SK-N-SH (cell line): ENCODE measurements around the gene IRF1. TPM values are rescaled to one million over a fixed set of nuclear protein-coding genes. Genes with fewer than 3 reads are reported as not detected.

Experiments used
- CTCF ChIA-PET: fragments of 300-600, 350-600 bp; formaldehyde crosslinking; extraction: SDS; loops from one replicate; lab custom pipeline; 2021; lab: Yijun Ruan, JAX
- POLR2A ChIA-PET: fragments of 350-600 bp; sonication (Branson Sonifier 250); formaldehyde crosslinking; extraction: SDS; loops from one replicate; lab custom pipeline; 2020; ENCODE audit warnings: antibody characterized with exemption, inconsistent platforms; lab: Yijun Ruan, JAX
- DNase-seq: peaks from one replicate; pipeline ENCODE4 v3.0.0; 2012
- H2AFZ ChIP-seq: fragments of 200-600 bp; sonication (generic); 2 replicates; pipeline ENCODE4 v1.8.1; 2016; ENCODE audit warnings: antibody characterized with exemption, mild to moderate bottlenecking, low read depth
- H3F3A ChIP-seq: fragments of 200-600 bp; sonication (generic); replicated peaks from 2 replicates; pipeline ENCODE3; 2016; ENCODE audit warnings: antibody characterized with exemption, mild to moderate bottlenecking; ENCODE audit not compliant: insufficient read depth
- H3K27ac ChIP-seq, 2 experiments: fragments of 200-500 bp in 1 of 2; fragments of 200-600 bp in 1 of 2; sonication (Bioruptor generic) in 1 of 2; sonication (generic), shearing (Covaris generic) in 1 of 2; 2 replicates each; pipeline versions ENCODE4 v1.5.1 to v1.6.1; 2014 to 2016; ENCODE audit warnings: low read depth in 2 of 2, inconsistent platforms in 1 of 2, low read length in 1 of 2, mild to moderate bottlenecking in 1 of 2, mixed read lengths in 1 of 2
- H3K27me3 ChIP-seq: fragments of 200-600 bp; sonication (generic), shearing (Covaris generic); 2 replicates; pipeline ENCODE4 v1.6.1; 2016; ENCODE audit warnings: mixed run types; ENCODE audit not compliant: insufficient read depth
- H3K36me3 ChIP-seq, 2 experiments: fragments of 200-500 bp in 1 of 2; fragments of 200-600 bp in 1 of 2; sonication (Bioruptor generic) in 1 of 2; sonication (generic) in 1 of 2; replicated peaks in 1 of 2; 2 replicates each; pipeline versions ENCODE3 to v1.5.1; 2014 to 2016; ENCODE audit warnings: low read length in 1 of 2, mild to moderate bottlenecking in 1 of 2; ENCODE audit not compliant: insufficient read depth in 2 of 2, control insufficient read depth in 1 of 2
- H3K4me1 ChIP-seq, 2 experiments: fragments of 200-500 bp in 1 of 2; fragments of 200-600 bp in 1 of 2; sonication (Bioruptor generic) in 1 of 2; sonication (generic), shearing (Covaris generic) in 1 of 2; 2 replicates each; pipeline versions ENCODE4 v1.5.1 to v1.6.1; 2014 to 2016; ENCODE audit warnings: low read depth in 1 of 2, low read length in 1 of 2, mixed run types in 1 of 2; ENCODE audit not compliant: insufficient read depth in 2 of 2, control insufficient read depth in 1 of 2
- H3K4me2 ChIP-seq: fragments of 200-600 bp; sonication (generic), shearing (Covaris generic); 2 replicates; pipeline ENCODE4 v1.6.1; 2017; ENCODE audit warnings: mixed run types
- H3K4me3 ChIP-seq, 2 experiments: fragments of 200-500 bp in 1 of 2; fragments of 200-600 bp in 1 of 2; sonication (Bioruptor generic) in 1 of 2; sonication (generic), shearing (Covaris generic) in 1 of 2; 2 replicates each; pipeline versions ENCODE4 v1.5.1 to v1.8.1; 2014 to 2016; ENCODE audit warnings: low read depth in 2 of 2, inconsistent platforms in 1 of 2, low read length in 1 of 2, mild to moderate bottlenecking in 1 of 2, mixed read lengths in 1 of 2, moderate library complexity in 1 of 2
- H3K79me2 ChIP-seq: fragments of 200-600 bp; sonication (generic); 2 replicates; pipeline ENCODE4 v1.8.1; 2017; ENCODE audit warnings: mild to moderate bottlenecking; ENCODE audit not compliant: insufficient read depth
- H3K9ac ChIP-seq: fragments of 200-600 bp; sonication (generic); 2 replicates; pipeline ENCODE4 v1.6.1; 2017; ENCODE audit warnings: mixed run types
- H3K9me2 ChIP-seq: fragments of 200-600 bp; sonication (generic); 2 replicates; pipeline ENCODE4 v1.6.1; 2017; ENCODE audit warnings: mixed run types
- H3K9me3 ChIP-seq: fragments of 200-600 bp; sonication (generic); 2 replicates; pipeline ENCODE4 v1.6.1; 2017; ENCODE audit warnings: mixed run types, mild to moderate bottlenecking, moderate library complexity
- H4K20me1 ChIP-seq: fragments of 200-600 bp; sonication (generic); 2 replicates; pipeline ENCODE4 v1.6.1; 2017; ENCODE audit warnings: mild to moderate bottlenecking, mixed run types; ENCODE audit not compliant: insufficient read depth
- CHD2 ChIP-seq: fragments of 150-350 bp; IDR thresholded peaks from 2 replicates; pipeline ENCODE4 v1.6.1; 2018; ENCODE audit warnings: low read length; ENCODE audit not compliant: partially characterized antibody
- FOSL2 ChIP-seq: IDR thresholded peaks from 2 replicates; pipeline ENCODE4 v1.4.0; 2012; ENCODE audit warnings: low read depth, mild to moderate bottlenecking, moderate library complexity, borderline replicate concordance
- FOXM1 ChIP-seq: IDR thresholded peaks from 2 replicates; pipeline ENCODE4 v1.4.0; 2012; ENCODE audit warnings: low read depth, mild to moderate bottlenecking
- MXI1 ChIP-seq: IDR thresholded peaks from 2 replicates; pipeline ENCODE4 v1.6.1; 2012; ENCODE audit warnings: mild to moderate bottlenecking, low read depth, low read length, improper control_type of control experiment
- NFIC ChIP-seq: IDR thresholded peaks from 2 replicates; pipeline ENCODE4 v1.4.0; 2012; ENCODE audit warnings: borderline replicate concordance
- RAD21 ChIP-seq: IDR thresholded peaks from 2 replicates; pipeline ENCODE4 v1.6.1; 2012; ENCODE audit warnings: mild to moderate bottlenecking, low read length
- RCOR1 ChIP-seq: fragments of 150-350 bp; IDR thresholded peaks from 2 replicates; pipeline ENCODE4 v1.6.1; 2017; ENCODE audit warnings: antibody characterized with exemption, low read length
- RFX5 ChIP-seq: IDR thresholded peaks from 2 replicates; pipeline ENCODE4 v1.6.1; 2012; ENCODE audit warnings: mild to moderate bottlenecking, improper control_type of control experiment, low read length
- RXRA ChIP-seq: IDR thresholded peaks from 2 replicates; pipeline ENCODE4 v1.4.0; 2012; ENCODE audit warnings: low read depth, mild to moderate bottlenecking, borderline replicate concordance
- SMC3 ChIP-seq: IDR thresholded peaks from 2 replicates; pipeline ENCODE4 v1.6.1; 2012; ENCODE audit warnings: low read depth, low read length, improper control_type of control experiment
- TCF12 ChIP-seq: IDR thresholded peaks from 2 replicates; pipeline ENCODE4 v1.4.0; 2012
- YY1 ChIP-seq: IDR thresholded peaks from 2 replicates; pipeline ENCODE4 v1.4.0; 2012; ENCODE audit warnings: low read depth, mild to moderate bottlenecking
- WGBS: methylation state at CpG from one replicate; pipeline ENCODE4 v1.1.6; 2017; ENCODE audit warnings: low lambda C conversion rate; 5-methylcytosine and 5-hydroxymethylcytosine counted together
- polyA plus RNA-seq, 3 experiments: library from polyadenylated mRNA; depleted of rRNA; stranded (reverse); fragments of >200 nt; gene quantifications; 2 replicates each; pipeline ENCODE4 v1.2.3, GENCODE V29; 2012
- TF ChIP-seq, protein P1 (sequence below): fragments of 150-350 bp; IDR thresholded peaks from 2 replicates; pipeline ENCODE4 v1.6.1; 2016; ENCODE audit warnings: mild to moderate bottlenecking, low read depth, low read length
- TF ChIP-seq, protein P2 (sequence below): IDR thresholded peaks from 2 replicates; pipeline ENCODE4 v1.4.0; 2012; ENCODE audit warnings: low read depth, borderline replicate concordance

IRF1 gene
- polyA plus RNA-seq, 1 of the 3 experiments (the other 2 are of a cell fraction): 15.2 TPM

DNA sequence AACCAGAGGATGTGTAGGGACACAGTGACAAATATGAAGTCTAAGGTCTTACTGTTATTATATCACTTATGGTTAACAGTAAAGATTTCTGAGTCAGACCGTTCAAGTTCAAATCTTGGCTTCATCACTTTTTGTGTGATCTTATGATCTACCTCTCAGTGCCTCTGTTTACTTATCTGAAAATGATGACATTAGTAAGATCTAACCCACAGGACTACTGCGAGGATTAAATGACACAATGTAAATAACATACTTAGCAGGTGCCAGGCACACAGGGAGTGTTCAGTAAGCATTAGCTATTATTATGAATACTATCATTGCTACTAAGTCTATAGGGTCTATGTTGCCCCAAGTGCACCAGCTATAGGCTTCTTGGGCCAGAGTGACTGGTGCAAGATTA, 2.0 kb downstream of the IRF1 start:
- CTCF ChIA-PET: interaction anchor here (1.0 to 4.8 kb wide), 9 partner anchors 8 to 216 kb away, joined by 3 to 37 read pairs (median 6); no protein-coding TSS in a partner anchor
- POLR2A ChIA-PET: no interaction called here

DNA sequence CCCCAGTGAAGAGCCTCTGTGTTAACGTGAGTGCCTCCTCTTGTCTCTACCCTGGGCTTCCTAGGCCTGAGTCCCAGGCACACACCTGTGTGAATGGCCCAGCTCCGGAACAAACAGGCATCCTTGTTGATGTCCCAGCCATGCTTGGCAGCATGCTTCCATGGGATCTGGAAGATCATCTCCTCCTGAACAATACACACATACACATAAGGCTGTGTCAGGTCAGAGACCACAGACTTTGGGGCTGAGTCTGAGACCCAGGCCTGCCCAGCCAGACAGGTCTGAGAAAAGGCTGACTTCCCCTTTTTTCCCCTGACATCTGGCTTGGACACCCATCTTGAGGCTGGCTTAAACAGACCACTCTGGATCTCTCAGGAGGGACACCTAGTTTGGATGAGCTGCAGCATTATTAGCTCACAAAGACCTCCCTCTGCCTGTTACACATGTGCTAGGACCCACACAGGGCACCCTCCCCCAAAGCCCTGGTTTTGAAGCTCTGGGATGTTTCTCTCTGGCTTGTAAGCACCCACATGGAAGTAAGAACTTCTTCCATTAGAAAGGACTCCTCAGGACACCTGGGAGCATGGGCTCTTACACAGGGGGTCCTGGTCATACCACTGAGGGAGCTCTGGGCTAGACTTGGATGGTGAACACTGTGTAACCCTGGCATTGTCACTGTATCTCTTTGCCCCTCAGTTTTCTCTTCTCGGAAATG, 2.6 kb downstream of the IRF1 start:
- peaks cover under 1% of the 10 kb centered on the region for H3F3A ChIP-seq
- no peak overlapping the region for H3K4me3 ChIP-seq
- H4K20me1 ChIP-seq: peaks cover 28% of the 10 kb centered on the region
- H3K36me3 ChIP-seq: peaks cover 14 to 32% of the 10 kb centered on the region in 2 experiments
- no peaks in the 10 kb centered on the region for H3K27me3 ChIP-seq
- peaks cover 34% of the 10 kb centered on the region for H3K79me2 ChIP-seq
- H3K4me2 ChIP-seq: peak overlapping the region; percentile 97
- ChIA-PET CTCF (interaction anchor here (0.9 to 4.8 kb wide), 8 partner anchors 9 to 250 kb away, joined by 3 to 37 read pairs (median 3); no protein-coding TSS in a partner anchor), POLR2A (no interaction called here)
- no peak overlapping the region for H2AFZ ChIP-seq
- no peak overlapping the region for H3K27ac ChIP-seq
- TF ChIP-seq YY1 (no peak), CHD2 (no peak), RAD21 (no peak), RCOR1 (no peak)
- peaks cover 5 to 29% of the 10 kb centered on the region in 2 experiments; a peak in 1 of 4 replicates for H3K4me1 ChIP-seq
- H3K9me3 ChIP-seq: no peaks in the 10 kb centered on the region
- 92% methylated on average over 3 of the region's 3 CpGs for whole genome bisulfite sequencing
- no peak for DNase-seq
- H3K9me2 ChIP-seq: no peaks in the 10 kb centered on the region
- H3K9ac ChIP-seq: no peak overlapping the region

More for the DNA sequence above, 2.0 kb downstream of the IRF1 start:
- Histone ChIP-seq H3K27me3 (no peaks in the 10 kb centered on the region), H2AFZ (no peak overlapping the region), H3K9ac (no peak overlapping the region), H3K36me3 (peaks cover 8 to 26% of the 10 kb centered on the region in 2 experiments), H3K79me2 (peaks cover 34% of the 10 kb centered on the region), H3K27ac (no peak overlapping the region)
- DNase-seq: no peak
- WGBS: 92% methylated on average over 2 of the region's 2 CpGs
- TF ChIP-seq TCF12 (no peak), FOXM1 (no peak), RFX5 (no peak), SMC3 (no peak)
- TF ChIP-seq, protein P1, sequence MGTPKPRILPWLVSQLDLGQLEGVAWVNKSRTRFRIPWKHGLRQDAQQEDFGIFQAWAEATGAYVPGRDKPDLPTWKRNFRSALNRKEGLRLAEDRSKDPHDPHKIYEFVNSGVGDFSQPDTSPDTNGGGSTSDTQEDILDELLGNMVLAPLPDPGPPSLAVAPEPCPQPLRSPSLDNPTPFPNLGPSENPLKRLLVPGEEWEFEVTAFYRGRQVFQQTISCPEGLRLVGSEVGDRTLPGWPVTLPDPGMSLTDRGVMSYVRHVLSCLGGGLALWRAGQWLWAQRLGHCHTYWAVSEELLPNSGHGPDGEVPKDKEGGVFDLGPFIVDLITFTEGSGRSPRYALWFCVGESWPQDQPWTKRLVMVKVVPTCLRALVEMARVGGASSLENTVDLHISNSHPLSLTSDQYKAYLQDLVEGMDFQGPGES: no peak
- TF ChIP-seq, all 33 proteins: peak for 0
- Histone ChIP-seq H3K9me2 (no peaks in the 10 kb centered on the region), H3K9me3 (no peaks in the 10 kb centered on the region), H3F3A (no peaks in the 10 kb centered on the region), H4K20me1 (peaks cover 28% of the 10 kb centered on the region), H3K4me3 (peak overlapping the region; percentile 86 to 89; a peak in 1 of 4 replicates), H3K4me1 (peaks cover 5 to 29% of the 10 kb centered on the region in 2 experiments; a peak in 1 of 4 replicates), H3K4me2 (peak overlapping the region; percentile 97)

DNA sequence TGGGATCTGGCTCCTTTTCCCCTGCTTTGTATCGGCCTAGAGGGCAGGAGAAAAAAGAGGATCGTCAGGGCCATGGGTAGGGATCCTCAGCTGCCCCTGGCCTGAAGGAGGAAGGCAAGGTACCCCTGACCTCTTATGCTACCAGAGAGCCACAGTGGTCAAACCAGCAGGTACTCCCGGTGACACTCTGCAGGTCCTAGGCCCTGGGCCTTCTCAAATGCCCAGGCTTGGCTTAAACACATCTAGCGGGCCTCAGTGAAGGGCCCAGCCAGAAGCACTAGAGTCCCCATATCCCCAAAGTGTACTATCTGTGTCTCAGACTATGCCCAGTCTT, 3.5 kb downstream of the IRF1 start:
- Histone ChIP-seq H3K4me2 (no peak overlapping the region), H4K20me1 (peaks cover 28% of the 10 kb centered on the region), H3K9me3 (no peaks in the 10 kb centered on the region), H3K9me2 (no peaks in the 10 kb centered on the region), H3F3A (peaks cover 3% of the 10 kb centered on the region), H3K79me2 (peaks cover 34% of the 10 kb centered on the region), H3K36me3 (peaks cover 17 to 34% of the 10 kb centered on the region in 2 experiments), H3K9ac (no peak overlapping the region), H3K4me1 (peaks cover 5 to 29% of the 10 kb centered on the region in 2 experiments; a peak in 1 of 4 replicates), H3K27me3 (no peaks in the 10 kb centered on the region), H2AFZ (no peak overlapping the region), H3K27ac (no peak overlapping the region), H3K4me3 (no peak overlapping the region)
- ChIA-PET POLR2A (no interaction called here), CTCF (interaction anchor here (0.6 to 2.4 kb wide), 8 partner anchors 8 to 799 kb away, joined by 3 to 8 read pairs (median 3); no protein-coding TSS in a partner anchor)
- 100% methylated on average over 4 of the region's 4 CpGs for WGBS
- DNase-seq: no peak
- TF ChIP-seq RXRA (no peak), SMC3 (no peak), FOSL2 (no peak), NFIC (no peak), MXI1 (no peak), RAD21 (no peak)
- TF ChIP-seq, protein P1: no peak
- TF ChIP-seq, protein P2, sequence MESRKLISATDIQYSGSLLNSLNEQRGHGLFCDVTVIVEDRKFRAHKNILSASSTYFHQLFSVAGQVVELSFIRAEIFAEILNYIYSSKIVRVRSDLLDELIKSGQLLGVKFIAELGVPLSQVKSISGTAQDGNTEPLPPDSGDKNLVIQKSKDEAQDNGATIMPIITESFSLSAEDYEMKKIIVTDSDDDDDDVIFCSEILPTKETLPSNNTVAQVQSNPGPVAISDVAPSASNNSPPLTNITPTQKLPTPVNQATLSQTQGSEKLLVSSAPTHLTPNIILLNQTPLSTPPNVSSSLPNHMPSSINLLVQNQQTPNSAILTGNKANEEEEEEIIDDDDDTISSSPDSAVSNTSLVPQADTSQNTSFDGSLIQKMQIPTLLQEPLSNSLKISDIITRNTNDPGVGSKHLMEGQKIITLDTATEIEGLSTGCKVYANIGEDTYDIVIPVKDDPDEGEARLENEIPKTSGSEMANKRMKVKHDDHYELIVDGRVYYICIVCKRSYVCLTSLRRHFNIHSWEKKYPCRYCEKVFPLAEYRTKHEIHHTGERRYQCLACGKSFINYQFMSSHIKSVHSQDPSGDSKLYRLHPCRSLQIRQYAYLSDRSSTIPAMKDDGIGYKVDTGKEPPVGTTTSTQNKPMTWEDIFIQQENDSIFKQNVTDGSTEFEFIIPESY: no peak
